SW480 (cell line): Measurements from ENCODE around the gene RNU2-63P.
"Not testable (repeated sequence)": the region's sequence is repeated elsewhere in the genome, so short reads cannot be mapped to it uniquely, and the experiment has no call there.

Experiments
- DNase-seq: peaks from one replicate; pipeline ENCODE4 v3.0.0-alpha.2; 2016; ENCODE audit warnings: low spot score

Gene RNU2-63P

DNA sequence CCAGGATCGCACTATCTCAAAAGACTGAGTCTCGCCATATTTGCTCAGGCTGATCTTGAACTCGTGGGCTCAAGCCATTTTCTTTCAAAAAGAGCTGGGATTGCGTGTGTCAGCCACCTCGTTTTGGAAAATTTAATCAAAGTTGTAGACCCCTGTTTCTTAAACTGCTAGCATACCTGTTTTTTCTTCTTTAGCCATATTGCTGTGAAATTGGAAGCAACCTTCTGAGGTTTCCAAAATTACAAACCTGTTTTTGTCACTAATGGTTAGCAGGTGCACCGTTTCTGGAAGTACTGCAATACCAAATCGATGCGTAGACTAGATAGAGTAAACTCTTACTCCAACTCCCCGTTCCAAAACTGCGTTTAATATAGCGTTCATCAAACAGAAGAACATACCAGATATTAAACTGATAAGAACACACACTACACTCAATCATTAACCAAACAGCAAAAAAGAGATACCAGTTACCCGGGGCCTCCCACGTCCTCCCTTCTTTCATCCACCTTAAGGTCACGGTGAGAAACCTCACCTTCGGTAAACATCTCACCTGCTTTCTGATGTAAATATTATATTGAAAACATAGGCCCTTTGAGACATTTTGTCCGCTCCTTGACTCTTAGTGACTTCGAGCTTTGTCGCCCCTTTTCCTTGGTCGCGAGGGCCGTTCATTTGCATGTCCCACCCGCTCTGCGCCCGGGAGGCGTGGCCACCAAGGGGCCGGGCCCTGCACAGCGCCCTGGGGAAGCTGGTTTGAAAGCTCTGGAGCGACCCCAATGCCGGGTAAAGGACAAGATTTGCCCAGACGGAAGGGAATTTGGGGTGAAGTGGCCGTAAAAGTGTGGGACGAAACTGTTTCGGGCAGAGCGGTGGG is at the start of gene RNU2-63P:
RNU2-63P (minus strand) TSS at position 462 of the 874 bp plus-strand sequence.
- DNase-seq: peak; percentile 96

- DNase-seq: no peak
Observed at GRCh38 chr2:88061295-88061694, 44.9 kb upstream of the RNU2-63P start.

DNA sequence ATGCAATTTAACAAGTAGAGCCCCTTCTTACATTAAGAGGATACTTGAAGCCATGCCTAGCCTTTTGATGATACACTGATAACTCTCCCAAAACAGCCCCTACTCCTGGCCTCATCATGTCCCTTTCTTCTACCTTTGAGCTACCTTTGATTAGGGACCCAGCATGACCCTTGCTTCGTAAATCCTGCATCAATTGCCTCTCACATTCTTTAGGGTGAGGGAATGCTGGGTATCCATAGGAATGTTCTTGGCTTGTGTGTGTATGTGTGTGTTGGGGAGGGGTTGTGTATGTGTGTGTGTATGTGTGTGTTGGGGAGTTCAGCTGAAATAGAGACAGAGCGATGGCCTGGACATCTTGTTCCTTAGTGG is 44.5 kb upstream of the RNU2-63P start:
- DNase-seq: no peak

GRCh38 chr2:88059979-88060906 is 43.9 kb upstream of the RNU2-63P start:
- peak; percentile 87 for DNase-seq

GRCh38 chr2:88058191-88058590 is 41.8 kb upstream of the RNU2-63P start:
- no peak for DNase-seq

DNA sequence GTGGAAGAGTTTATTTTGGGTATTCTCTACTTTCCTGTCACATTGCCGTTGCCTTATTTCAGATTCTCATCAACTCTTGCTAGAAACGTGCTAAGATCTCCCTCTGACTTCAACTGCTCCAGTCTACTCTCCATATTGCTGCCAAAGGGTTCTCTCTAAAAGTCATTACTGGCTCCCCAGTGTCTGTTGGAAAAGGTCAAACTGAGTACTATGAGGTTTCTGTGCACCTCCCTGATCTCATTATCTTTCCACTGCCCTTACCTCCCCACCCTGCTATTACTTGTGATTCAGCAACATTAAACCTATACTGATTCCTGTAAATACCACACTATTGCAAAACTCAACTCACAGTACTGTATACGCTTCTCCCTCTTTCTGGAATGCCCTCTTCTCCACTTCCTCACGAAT is 41.1 kb upstream of the RNU2-63P start:
- no peak for DNase-seq

GRCh38 chr2:88055371-88056128 is 39.2 kb upstream of the RNU2-63P start, which contains the start of gene KRCC1:
KRCC1 (minus strand) TSS chr2:88055783; CDS start chr2:88028563, 27,220 bp downstream.
- DNase-seq: peak; percentile 95

- peak; percentile 39 for DNase-seq
Observed at GRCh38 chr2:88054782-88055370, 38.5 kb upstream of the RNU2-63P start.

DNA sequence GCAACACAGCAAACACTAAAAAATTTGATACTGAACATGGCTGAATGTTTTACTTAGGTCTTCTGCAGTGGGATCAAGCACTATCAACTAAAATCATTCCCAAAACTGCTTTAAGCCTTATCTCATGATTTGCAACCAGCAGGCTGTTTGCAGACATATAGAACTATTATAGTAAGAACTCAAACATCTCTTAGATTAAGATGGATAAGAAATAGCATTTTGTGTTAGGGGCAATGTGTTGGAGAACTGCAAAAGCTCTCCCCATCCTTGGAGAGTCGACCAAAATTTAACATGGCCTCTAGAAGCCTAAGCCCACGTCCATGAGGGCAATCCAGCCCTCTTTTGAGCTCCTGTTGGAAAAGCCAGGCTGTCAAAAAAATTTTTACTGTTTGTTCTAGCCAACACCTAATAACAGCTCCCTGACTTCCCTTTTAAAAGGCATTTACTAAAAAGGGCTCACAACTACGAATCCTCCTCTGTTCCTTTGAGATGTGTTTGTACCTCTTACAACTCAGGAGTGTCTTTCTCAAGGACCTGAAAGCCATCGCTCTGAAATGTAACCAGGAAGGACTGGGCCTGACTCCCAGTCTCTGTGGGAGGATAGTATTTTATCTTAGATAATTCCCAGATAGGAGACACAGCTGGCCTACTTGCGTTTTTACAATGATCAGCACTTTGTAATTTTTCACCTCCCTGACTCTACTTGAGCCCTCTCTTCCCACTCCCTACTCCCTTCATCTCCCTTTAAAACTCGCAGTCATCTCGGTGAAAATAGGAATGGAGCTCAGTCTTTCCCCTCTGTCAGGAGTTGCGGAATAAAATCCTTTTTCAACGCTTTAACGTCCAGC is 37.8 kb upstream of the RNU2-63P start:
- DNase-seq: no peak

GRCh38 chr2:88053296-88053695 is 36.9 kb upstream of the RNU2-63P start:
- DNase-seq: no peak

DNA sequence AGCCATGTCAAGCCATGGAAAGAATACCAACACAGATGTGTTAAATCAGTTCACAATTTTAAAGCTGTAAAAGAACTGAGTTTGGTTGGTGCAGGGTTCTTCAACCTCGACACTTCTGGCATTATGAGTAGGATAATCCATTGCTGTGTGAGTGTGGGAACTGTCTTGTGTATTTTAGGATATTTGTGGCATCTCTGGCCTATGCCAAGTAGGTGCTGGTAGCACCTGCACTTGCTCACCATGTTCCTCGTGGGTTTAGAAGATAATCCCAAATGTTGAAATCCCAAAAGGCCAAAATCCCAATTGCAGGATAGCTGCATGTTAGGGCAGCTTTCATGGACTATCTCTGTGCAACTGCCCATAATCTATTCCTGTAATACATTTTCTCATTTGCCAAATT is 35.4 kb upstream of the RNU2-63P start:
- no peak for DNase-seq

GRCh38 chr2:88049622-88050021 is 33.3 kb upstream of the RNU2-63P start:
- no peak for DNase-seq

- DNase-seq: no peak
Observed at GRCh38 chr2:88048541-88048940, 32.2 kb upstream of the RNU2-63P start.

- DNase-seq: not testable (repeated sequence)
Observed at GRCh38 chr2:88045561-88045960, 29.2 kb upstream of the RNU2-63P start.

- no peak for DNase-seq
Observed at GRCh38 chr2:88042476-88042875, 26.1 kb upstream of the RNU2-63P start.

- peak; percentile 16 for DNase-seq
Observed at GRCh38 chr2:88038263-88039105, 22.1 kb upstream of the RNU2-63P start.

GRCh38 chr2:88036606-88037005 is 20.3 kb upstream of the RNU2-63P start:
- no peak for DNase-seq

DNA sequence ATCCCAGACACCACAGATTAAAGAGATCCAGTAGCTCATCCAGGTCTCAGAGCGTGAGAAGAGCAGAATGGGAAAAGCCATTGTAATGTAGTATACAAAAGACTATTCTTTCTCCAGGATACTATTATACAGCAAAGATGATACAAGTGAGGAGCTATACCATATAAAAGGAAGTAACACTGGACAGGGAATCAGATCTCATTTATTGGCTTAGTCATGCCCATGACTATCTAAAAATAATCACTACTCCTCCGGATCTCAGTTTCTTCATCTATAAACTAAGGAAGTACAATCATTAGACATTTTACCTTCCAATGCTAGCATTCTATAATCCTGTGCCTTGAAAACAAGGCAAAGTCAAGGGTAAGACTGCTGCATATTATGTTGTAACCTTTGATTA is 19.8 kb upstream of the RNU2-63P start:
- DNase-seq: no peak

GRCh38 chr2:88032070-88032702 is 15.8 kb upstream of the RNU2-63P start:
- DNase-seq: no peak
